NCI-H2227 treated with DMSO at 0.1 percent for 48 hours (cell line): ENCODE data around the gene KAT8.
"Not testable (repeated sequence)": the region's sequence is repeated elsewhere in the genome, so short reads cannot be mapped to it uniquely, and the experiment has no call there.

ENCODE experiments used
- DNase-seq: peaks from one replicate; lab custom pipeline; 2025; lab: John Stamatoyannopoulos, UW

Gene KAT8

GRCh38 chr16:31131841-31132271, 14.4 kb downstream of the KAT8 start:
- DNase-seq: no peak

GRCh38 chr16:31132303-31132979, 15.0 kb downstream of the KAT8 start:
- no peak for DNase-seq

- DNase-seq: no peak
Observed at GRCh38 chr16:31133046-31133501, 15.6 kb downstream of the KAT8 start.

GRCh38 chr16:31134091-31134571, 16.7 kb downstream of the KAT8 start:
- DNase-seq: peak; percentile 85

- DNase-seq: peak; percentile 13
Observed at GRCh38 chr16:31134625-31135534, 17.4 kb downstream of the KAT8 start.

- no peak for DNase-seq
Observed at GRCh38 chr16:31135535-31136286, 18.2 kb downstream of the KAT8 start, which contains the start of gene PRSS8. Gene PRSS8 (minus strand): TSS chr16:31135727. CDS start chr16:31135498, 229 bp downstream.

GRCh38 chr16:31136287-31136662, 18.8 kb downstream of the KAT8 start:
- no peak for DNase-seq

GRCh38 chr16:31136822-31137499, 19.5 kb downstream of the KAT8 start:
- not testable (repeated sequence) for DNase-seq

GRCh38 chr16:31138621-31139578, 21.4 kb downstream of the KAT8 start:
- DNase-seq: no peak

GRCh38 chr16:31141071-31141469, 23.6 kb downstream of the KAT8 start:
- not testable (repeated sequence) for DNase-seq

- no peak for DNase-seq
Observed at GRCh38 chr16:31141489-31142108, 24.1 kb downstream of the KAT8 start.

- DNase-seq: peak; percentile 98
Observed at GRCh38 chr16:31142109-31143010, 24.9 kb downstream of the KAT8 start.

GRCh38 chr16:31143011-31143693, 25.7 kb downstream of the KAT8 start:
- DNase-seq: no peak

- DNase-seq: no peak
Observed at GRCh38 chr16:31143694-31144148, 26.3 kb downstream of the KAT8 start.

GRCh38 chr16:31144418-31144817, 27.0 kb downstream of the KAT8 start:
- DNase-seq: not testable (repeated sequence)

- DNase-seq: no peak
Observed at GRCh38 chr16:31145398-31145990, 28.0 kb downstream of the KAT8 start.

- DNase-seq: no peak
Observed at GRCh38 chr16:31147574-31147973, 30.1 kb downstream of the KAT8 start.

GRCh38 chr16:31148281-31148728, 30.8 kb downstream of the KAT8 start:
- DNase-seq: no peak
